Adrenal gland (tissue), 5 donors: ENCODE measurements around the gene SNAPC4.

Experiments used
- CTCF ChIP-seq, 6 experiments: fragments of 450-650 bp in 4 of 6; fragments of 200-600 bp in 2 of 6; sonication (generic) in 1 of 6; IDR thresholded peaks; 1 replicate in 5 of 6; 2 replicates in 1 of 6; pipeline versions ENCODE4 v1.5.1 to v1.8.0; 2016 to 2021; ENCODE audit warnings: antibody characterized with exemption in 6 of 6, mild to moderate bottlenecking in 2 of 6, moderate library complexity in 1 of 6
- POLR2A ChIP-seq, 2 donors: fragments of 450-650 bp; IDR thresholded peaks; one replicate each; pipeline ENCODE4 v1.6.1; 2017; ENCODE audit warnings: antibody characterized with exemption in 2 of 2, mild to moderate bottlenecking in 2 of 2, moderate library complexity in 1 of 2
- donor health status: DM: no; HTN: no; CAD: no.

DNA sequence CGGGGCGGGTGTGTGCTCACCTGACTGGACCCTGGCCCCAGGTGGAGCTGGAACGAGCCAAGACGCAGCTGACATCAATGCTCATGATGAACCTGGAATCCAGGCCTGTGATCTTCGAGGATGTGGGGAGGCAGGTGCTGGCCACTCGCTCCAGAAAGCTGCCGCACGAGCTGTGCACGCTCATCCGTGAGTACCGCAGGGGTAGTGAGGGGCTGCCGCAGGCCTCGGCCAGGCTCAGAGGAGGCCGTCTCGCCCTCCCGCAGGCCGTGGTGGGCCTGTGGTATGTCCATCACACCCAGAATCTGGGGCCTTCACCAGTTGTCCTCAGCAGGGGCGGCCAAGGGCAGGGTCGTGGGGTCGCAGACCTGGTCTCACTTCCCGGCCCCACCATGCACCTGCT is 21.8 kb upstream of the SNAPC4 start:
- TF ChIP-seq CTCF (IDR thresholded peaks at IDR 0.05) (no peak), POLR2A (IDR thresholded peaks at IDR 0.05) (no peak)
